Osteoblast (primary cell): ENCODE data around the gene MED25. TPM values are rescaled to one million over a fixed set of nuclear protein-coding genes. Genes with fewer than 3 reads are reported as not detected.
A peak's percentile ranks its signal among the peaks of the same experiment; 100 is the strongest.

Experiments
- DNase-seq: peaks from one replicate; pipeline ENCODE4 v3.0.0; 2011; ENCODE audit warnings: low spot score, mixed read lengths; ENCODE audit not compliant: insufficient read length; ENCODE audit errors: missing footprints
- H2AFZ ChIP-seq: 2 replicates; pipeline ENCODE4 v1.6.0; 2011; ENCODE audit warnings: mild to moderate bottlenecking, low read length
- H3K27ac ChIP-seq: 2 replicates; pipeline ENCODE4 v1.5.1; 2011; ENCODE audit warnings: mild to moderate bottlenecking, low read depth, low read length, moderate library complexity
- H3K27me3 ChIP-seq: 2 replicates; pipeline ENCODE4 v1.6.0; 2012; ENCODE audit warnings: mild to moderate bottlenecking, control low read depth, inconsistent platforms, low read length, moderate library complexity; ENCODE audit not compliant: insufficient read depth
- H3K36me3 ChIP-seq: 2 replicates; pipeline ENCODE4 v1.5.1; 2011; ENCODE audit warnings: mild to moderate bottlenecking, low read length, control low read depth, moderate library complexity; ENCODE audit not compliant: insufficient read depth
- H3K4me1 ChIP-seq: 2 replicates; pipeline ENCODE4 v1.5.1; 2011; ENCODE audit warnings: mild to moderate bottlenecking, low read length, control low read depth, moderate library complexity; ENCODE audit not compliant: insufficient read depth
- H3K4me2 ChIP-seq: 2 replicates; pipeline ENCODE4 v1.6.0; 2011; ENCODE audit warnings: mild to moderate bottlenecking, low read length; ENCODE audit not compliant: insufficient read depth
- H3K4me3 ChIP-seq: fragments of 200-600 bp; sonication (generic); 3 replicates; pipeline ENCODE4 v1.5.1; 2012; ENCODE audit warnings: mild to moderate bottlenecking, low read length, inconsistent platforms; ENCODE audit not compliant: insufficient read depth
- H3K79me2 ChIP-seq: 2 replicates; pipeline ENCODE4 v1.6.0; 2012; ENCODE audit warnings: mild to moderate bottlenecking, low read length, control low read depth, inconsistent platforms; ENCODE audit not compliant: insufficient read depth
- H3K9me3 ChIP-seq: 2 replicates; pipeline ENCODE4 v1.5.1; 2011; ENCODE audit warnings: low read depth, low read length, control low read depth
- H4K20me1 ChIP-seq: 2 replicates; pipeline ENCODE4 v1.6.0; 2012; ENCODE audit warnings: mild to moderate bottlenecking, low read length, control low read depth; ENCODE audit not compliant: insufficient read depth
- total RNA-seq: library from RNA; depleted of rRNA; stranded (reverse); fragments of >200 nt; gene quantifications from 2 replicates; pipeline ENCODE4 v1.2.3, GENCODE V29; 2012
- TF ChIP-seq, protein P1 (sequence below): IDR thresholded peaks from 2 replicates; pipeline ENCODE4 v1.5.1; 2011; ENCODE audit warnings: mild to moderate bottlenecking, low read depth, low read length, moderate library complexity; ENCODE audit errors: extremely low read depth

Gene MED25
- total RNA-seq, 1 donor: 19.5 TPM

DNA sequence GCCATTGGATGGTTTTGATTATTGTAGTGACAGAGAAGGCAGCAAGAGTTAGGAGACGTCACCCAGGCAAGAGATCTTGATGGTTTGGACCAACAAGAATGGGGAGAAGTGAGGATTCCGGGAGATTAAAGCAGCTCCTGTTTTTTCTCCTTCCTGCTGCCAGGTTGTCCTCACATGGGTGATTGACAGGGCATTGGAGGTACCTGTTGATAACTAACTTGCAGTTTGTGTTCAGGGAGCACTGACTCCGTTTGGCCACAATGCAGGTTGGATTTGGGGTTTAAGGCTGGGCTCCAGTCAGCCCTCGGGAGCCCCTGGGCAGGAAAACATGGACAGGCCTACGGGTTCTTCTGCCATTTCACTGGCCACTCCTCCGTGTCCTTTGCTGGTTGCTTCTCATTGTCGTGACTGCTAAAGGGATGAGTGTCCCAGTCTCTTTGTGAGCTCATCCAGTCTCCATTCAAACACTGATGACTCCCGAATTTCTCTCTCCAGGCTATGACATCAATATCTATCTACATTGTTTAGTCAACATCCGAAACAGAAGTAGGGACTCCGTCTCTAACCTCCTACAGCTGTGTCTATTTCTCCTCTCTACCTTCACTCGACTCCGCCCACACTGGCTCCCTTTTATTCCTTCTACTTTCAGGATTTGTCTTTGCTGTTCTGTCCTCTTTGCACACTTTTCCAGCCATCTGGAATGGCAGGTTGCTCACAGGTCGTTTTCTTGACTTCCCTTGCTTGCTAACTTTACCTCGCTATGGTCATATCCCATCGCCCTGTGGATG is 31.5 kb downstream of the MED25 start:
- Histone ChIP-seq H4K20me1 (peaks cover 38% of the 10 kb centered on the region), H2AFZ (no peak overlapping the region), H3K27me3 (no peaks in the 10 kb centered on the region), H3K9me3 (no peaks in the 10 kb centered on the region), H3K4me2 (peak overlapping the region; percentile 84), H3K4me3 (peak overlapping the region; percentile 95), H3K36me3 (no peaks in the 10 kb centered on the region), H3K4me1 (peaks cover 37% of the 10 kb centered on the region), H3K27ac (peak overlapping the region; percentile 92), H3K79me2 (peaks cover 38% of the 10 kb centered on the region)
- TF ChIP-seq, protein P1, sequence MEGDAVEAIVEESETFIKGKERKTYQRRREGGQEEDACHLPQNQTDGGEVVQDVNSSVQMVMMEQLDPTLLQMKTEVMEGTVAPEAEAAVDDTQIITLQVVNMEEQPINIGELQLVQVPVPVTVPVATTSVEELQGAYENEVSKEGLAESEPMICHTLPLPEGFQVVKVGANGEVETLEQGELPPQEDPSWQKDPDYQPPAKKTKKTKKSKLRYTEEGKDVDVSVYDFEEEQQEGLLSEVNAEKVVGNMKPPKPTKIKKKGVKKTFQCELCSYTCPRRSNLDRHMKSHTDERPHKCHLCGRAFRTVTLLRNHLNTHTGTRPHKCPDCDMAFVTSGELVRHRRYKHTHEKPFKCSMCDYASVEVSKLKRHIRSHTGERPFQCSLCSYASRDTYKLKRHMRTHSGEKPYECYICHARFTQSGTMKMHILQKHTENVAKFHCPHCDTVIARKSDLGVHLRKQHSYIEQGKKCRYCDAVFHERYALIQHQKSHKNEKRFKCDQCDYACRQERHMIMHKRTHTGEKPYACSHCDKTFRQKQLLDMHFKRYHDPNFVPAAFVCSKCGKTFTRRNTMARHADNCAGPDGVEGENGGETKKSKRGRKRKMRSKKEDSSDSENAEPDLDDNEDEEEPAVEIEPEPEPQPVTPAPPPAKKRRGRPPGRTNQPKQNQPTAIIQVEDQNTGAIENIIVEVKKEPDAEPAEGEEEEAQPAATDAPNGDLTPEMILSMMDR: no peak
- no peak for DNase-seq

DNA sequence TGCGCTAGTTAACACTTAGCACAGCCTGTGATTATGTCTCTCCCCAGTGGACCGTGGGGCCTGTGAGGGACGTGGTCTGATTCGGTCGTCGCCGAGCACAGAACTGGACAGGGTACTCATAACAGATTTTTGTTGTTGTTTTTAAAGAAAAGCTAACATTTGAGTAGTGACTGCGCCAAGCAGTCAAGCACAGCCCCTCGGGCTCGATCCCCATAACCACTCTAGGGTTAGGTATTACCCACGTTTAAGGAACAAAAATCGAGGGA is 32.1 kb downstream of the MED25 start:
- DNase-seq: no peak
- no peaks in the 10 kb centered on the region for H3K9me3 ChIP-seq
- TF ChIP-seq, protein P1: no peak
- peak overlapping the region; percentile 84 for H3K4me2 ChIP-seq
- H4K20me1 ChIP-seq: peaks cover 39% of the 10 kb centered on the region
- no peaks in the 10 kb centered on the region for H3K27me3 ChIP-seq
- peak overlapping the region; percentile 92 for H3K27ac ChIP-seq
- peaks cover 37% of the 10 kb centered on the region for H3K4me1 ChIP-seq
- peak overlapping the region; percentile 63 for H2AFZ ChIP-seq
- H3K36me3 ChIP-seq: peaks cover 3% of the 10 kb centered on the region
- peaks cover 42% of the 10 kb centered on the region for H3K79me2 ChIP-seq
- peak overlapping the region; percentile 95 for H3K4me3 ChIP-seq

DNA sequence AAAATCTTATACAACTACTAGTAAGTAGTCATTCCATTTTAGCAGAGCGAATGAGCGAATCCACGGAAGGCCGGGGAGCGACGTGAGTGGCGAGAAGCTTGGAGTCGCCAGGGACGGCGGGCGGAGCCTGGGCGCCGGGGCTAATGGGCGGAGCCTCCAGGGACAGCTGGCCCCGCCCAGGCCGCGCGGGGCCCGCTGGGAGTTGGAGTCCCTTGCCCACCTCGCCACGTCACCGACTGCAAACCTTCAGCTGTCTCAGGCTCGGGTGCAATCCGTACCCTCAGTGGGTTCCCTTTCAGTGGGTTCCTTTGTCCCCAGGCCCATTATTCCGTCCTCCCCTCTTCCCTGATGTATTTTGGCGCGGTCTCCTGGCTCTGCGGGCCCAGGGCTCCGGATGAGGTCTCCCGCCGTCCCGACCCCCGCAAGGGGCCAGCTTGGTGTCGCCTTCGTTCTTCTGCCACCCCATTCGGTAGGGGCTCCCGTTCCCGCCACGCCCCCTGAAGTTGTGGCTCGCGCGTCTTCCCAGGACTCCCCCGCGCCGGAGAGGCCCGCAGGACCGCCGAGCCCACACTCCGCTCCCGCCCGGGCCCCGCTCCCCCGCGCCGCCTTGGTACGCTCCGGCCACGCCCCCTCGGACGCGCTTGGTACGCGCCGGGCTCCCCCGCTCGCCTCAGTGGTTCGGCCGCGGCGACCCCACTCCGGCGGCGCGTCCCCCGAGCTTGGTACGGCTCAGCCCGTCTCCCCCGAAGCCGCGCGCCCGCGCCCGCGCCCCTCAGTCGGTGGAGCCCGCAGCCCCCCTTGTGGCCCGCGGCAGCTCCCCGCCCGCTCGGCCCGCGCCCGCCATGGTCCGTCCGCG is 32.6 kb downstream of the MED25 start, which contains the start of gene PTOV1:
PTOV1 (plus strand) TSS at position 673 of the 856 bp plus-strand sequence.
- Histone ChIP-seq H3K4me2 (peak within 1 kb of the TSS; percentile 96), H3K4me3 (peak within 1 kb of the TSS; percentile 95), H3K36me3 (peaks cover 8% of the 10 kb centered on the region), H4K20me1 (peaks cover 45% of the 10 kb centered on the region), H3K4me1 (peaks cover 37% of the 10 kb centered on the region), H2AFZ (peak within 1 kb of the TSS; percentile 89), H3K27ac (peak within 1 kb of the TSS; percentile 92), H3K27me3 (no peaks in the 10 kb centered on the region), H3K79me2 (peaks cover 45% of the 10 kb centered on the region), H3K9me3 (no peaks in the 10 kb centered on the region)
- peak; percentile 99 for DNase-seq
- TF ChIP-seq, protein P1: no peak
